GM11168 (cell line): ENCODE data around the gene EXTL1.

Experiments used
- in situ Hi-C: fragments of 300-500 bp; cut with MboI; formaldehyde crosslinking; loops from one replicate; pipeline ENCODE4 v1.12.0; 2022; ENCODE audit warnings: low sequenced_read_pairs; ENCODE audit not compliant: unreplicated experiment

Gene EXTL1

DNA sequence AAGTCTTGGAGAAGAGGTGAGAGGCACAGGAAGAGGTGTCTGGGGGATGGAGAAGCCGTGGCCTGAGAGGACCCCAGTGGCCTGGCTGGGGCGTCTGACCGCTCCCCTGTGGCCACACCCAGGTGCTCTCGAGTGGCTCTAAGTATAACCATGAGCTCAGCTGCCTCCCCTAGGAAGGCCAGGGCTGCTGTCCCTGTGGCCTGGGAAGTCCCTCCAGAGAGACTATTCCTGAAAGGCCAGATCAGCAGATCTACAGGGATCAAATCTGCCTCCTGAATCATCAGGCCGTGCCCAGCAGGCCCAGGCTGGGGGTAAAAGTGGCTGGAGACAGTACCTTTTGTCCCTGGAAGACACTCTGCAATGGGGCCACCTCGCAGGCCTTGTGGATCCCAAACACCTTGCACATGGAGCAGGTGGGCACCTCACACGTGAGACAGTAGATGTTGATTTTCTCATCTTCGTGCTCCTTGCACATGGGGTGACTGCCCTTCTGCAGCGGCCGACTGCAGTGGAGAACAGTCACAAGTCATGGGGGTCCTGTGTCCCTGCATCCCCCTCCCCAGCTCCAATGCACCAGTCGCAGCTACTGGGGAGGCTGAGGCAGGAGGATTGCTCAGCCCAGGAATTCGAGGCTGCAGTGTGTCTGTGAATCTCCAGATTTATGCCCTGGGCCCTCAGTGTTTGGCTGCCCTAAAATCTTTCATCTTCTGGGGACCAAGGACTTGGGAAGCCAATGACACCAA lies 39.4 kb downstream of the EXTL1 start:
- in situ Hi-C loops, result no loop called here

DNA sequence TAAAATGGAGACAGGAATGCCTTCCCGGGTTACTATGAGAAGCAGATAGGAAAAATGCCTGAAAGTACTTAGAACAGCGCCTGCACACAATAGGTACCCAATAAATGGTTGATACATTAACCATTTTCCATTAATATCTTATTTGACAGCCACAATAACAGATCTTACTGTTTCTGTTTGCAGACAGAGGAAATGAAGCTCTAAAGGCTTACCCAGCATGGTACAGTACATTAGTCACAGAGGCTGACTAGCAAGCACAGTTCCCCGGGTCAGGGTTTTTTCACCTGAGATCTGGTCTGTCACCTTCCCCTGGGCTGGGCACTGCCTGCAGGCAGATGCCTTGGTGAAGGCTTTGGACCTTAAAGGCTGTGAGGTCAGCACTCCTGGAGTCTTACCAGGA lies 43.0 kb downstream of the EXTL1 start:
- in situ Hi-C loops, result no loop called here

DNA sequence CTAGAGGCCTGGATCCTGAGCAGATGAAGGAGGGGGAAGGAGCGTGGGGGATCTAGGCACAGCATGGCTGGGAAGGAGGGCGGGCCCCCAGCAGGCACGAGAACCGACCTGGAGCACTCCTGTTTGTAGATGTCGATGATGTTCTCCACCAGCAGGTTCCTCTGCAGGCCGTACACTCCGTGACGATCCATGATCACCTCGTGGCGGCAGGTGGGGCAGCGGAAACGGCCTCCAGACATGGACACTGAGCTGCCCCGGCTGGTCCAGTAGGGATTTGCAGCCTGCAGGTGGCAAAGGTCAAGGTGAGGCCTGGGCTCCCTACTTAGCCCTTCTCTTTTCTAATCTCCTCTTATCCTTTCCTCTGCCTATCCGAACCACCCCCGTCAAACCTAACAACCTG lies 44.6 kb downstream of the EXTL1 start:
- in situ Hi-C loops, result no loop called here

DNA sequence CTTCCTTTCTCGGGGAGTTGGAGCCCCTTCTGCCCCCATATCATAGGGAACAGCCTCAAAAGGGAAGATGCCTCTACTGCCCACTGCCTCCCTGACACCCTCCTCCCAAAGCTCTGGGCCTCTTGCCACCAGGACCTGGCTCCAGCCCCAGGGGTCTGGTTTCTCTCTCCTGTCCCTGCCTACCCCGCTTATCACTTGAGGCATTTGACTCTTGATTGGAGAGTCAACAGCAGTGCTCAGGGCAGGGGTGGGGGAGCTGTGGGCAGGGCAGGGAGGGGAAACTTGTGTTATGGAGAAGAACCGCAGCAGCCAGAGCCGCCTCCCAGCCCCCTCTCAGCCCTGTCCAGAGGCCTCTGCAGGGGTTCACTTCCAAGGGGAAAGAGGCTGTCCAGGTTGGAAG lies 45.3 kb downstream of the EXTL1 start:
- in situ Hi-C loops, result no loop called here

DNA sequence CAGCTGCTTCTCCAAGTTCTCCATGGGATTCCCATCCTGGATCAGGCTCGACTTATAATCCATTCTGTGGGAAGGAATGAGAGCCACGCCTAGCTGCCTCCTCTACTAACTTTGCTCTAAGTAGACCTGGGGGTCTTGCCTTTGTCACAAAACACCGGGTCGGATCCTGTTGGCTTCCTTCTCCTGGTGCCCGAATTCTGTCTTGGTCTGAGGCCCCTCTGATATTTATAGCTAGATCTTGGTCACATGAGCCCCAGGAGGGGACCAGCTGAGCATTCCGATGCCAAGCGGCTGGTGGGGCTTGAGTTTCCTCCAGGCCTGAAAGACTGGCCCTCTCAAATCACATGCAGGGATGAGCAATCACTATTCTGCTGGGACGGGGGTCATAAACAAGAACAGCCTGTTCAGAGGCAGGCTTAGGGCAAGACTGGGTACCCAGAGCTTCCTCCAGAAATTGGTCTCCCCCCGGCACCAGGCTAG lies 45.9 kb downstream of the EXTL1 start, which contains the start of gene TRIM63:
Gene TRIM63 (minus strand): TSS at position 199 of the 480 bp plus-strand sequence. CDS start 136 bp downstream, at position 63.
- in situ Hi-C loops, result no loop called here

DNA sequence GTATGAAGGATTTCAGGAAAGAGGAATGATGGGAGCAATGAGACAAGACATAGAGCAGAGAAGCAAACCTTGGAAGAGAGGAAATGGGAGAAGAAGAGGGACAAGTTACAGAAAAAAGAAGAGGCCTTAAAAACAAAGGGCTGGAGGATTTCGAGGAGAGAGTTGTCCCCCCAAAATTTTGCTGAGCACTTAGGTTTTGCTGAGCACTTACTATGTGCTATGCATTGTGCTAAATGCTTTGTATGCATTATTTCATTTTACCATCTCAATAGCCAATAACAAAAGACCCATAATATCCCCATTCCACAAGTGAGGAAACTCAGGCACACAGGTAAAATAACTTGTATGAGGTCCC lies 48.3 kb downstream of the EXTL1 start:
- in situ Hi-C loops, result no loop called here

DNA sequence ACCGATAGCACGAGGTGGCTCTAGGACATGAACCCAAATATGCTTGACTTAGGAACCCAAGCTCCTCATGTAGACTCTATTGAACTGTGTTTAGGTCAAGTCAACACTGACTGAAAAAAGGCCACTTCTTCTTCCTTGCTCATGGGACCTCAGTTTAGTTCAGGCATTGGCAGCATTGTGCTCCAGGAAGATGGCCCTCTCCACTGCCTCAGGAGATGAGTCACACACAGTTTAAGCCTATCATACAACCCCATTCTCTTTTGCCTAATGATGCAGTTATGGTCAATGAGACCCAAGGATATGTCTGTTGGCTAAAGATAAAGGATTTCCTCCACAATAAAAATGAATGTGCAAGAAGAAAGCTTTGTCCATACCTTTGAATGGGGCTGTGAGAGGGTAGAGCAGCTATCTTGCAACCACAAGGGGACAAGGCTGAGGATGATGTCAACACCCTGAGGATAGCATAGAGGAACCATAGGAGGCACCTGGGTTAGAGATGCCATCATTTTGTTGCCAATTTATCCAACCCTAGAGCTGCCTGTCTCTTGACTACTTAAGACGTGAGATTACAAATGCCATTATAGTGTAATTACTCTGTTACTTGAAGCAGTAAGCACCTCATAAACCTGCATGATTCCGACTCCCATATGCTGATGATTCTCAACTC lies 48.9 kb downstream of the EXTL1 start:
- in situ Hi-C loops, result no loop called here

DNA sequence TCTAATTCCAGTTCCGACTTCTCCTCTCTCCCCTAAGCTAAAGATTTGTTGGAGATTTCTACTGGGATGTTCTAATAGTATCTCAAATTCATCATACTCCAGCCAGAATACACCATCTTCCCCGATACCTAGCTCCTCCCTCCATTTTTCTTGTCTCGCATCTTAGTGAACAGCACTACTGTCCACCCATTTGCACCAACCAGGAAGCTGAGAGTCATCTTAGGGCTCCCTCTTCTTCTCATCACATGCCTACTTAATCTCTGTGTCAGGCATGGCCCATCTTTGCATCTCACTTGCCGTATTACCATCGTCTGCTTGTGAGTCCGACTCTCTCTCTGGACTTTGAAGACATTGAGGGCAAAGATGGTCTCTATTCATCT lies 49.4 kb downstream of the EXTL1 start:
- in situ Hi-C loops, result no loop called here

DNA sequence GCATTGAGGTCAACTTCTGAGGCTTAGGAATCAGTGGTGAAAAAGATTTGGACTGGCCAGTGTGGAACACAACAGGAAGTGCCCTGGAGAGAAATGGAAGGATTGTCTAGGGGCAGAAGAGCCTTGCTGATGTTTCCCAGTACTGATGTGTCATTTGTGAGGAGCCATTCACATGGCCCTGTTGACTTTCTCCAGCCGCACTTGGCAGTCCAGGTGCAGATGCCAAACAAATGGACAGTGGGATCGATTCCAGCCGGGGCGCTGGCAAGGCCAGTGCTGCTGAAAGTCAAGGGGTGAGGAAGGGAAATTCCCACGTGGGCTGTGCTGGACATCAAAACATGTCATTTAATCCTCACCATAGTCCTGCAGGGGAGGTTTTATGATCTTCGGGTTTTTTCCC lies 50.7 kb downstream of the EXTL1 start:
- in situ Hi-C loops, result no loop called here

DNA sequence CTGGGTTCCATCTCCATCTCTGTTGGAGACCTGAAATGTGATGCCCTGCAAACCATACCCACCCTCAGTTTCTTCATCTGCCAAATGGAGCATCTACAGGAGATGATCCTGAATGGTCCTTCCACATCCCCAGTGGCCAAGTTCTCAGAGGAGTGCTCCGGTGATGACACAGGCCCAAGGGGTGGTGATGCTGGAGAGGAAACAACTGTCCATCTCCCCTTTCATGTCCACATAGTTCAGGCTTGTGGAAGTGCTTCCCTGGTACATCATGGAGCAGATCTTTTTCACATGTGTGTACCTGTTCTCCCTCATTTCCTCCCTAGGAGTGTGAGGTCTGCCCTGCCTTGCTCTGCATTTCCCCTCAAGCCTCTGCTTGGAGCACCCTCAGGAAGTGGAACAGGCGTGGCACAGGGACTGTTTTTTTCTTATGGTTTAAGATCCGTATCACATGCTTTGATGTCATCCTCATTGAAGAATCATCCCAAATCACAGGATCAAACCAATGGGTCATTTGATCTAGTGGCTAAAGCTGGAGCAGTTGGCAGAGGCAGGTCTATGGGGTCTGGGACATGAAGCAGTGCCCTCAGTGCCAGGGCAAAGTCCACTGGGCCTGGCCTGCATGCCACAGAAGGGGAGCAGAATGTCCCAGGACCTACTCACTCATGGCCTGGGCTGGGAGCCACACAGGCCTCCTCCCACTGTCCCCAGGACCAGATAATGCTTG lies 54.0 kb downstream of the EXTL1 start:
- in situ Hi-C loops, result loop anchor here (5.0 kb wide), 1 partner anchor 33 kb away; no protein-coding TSS in a partner anchor

DNA sequence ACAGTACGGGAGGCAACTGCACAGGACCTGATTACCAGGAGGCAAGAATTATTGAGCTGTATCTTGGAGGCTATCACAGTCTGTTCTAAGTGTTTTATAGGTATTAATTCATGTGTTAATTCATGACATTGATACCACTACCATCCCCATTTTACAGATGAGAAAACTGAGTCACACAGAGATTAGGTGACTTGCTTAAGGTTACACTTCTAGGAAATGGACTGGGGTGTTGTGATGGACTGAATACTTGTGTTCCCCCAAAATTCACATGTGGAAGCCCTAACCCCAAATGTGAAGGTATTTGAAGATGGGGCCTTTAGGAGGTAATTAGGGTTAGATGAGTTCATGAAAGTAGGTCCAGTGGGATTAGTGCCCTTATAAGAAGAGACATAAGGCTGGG lies 55.9 kb downstream of the EXTL1 start:
- in situ Hi-C loops, result loop anchor here (5.0 kb wide), 1 partner anchor 35 kb away; no protein-coding TSS in a partner anchor

DNA sequence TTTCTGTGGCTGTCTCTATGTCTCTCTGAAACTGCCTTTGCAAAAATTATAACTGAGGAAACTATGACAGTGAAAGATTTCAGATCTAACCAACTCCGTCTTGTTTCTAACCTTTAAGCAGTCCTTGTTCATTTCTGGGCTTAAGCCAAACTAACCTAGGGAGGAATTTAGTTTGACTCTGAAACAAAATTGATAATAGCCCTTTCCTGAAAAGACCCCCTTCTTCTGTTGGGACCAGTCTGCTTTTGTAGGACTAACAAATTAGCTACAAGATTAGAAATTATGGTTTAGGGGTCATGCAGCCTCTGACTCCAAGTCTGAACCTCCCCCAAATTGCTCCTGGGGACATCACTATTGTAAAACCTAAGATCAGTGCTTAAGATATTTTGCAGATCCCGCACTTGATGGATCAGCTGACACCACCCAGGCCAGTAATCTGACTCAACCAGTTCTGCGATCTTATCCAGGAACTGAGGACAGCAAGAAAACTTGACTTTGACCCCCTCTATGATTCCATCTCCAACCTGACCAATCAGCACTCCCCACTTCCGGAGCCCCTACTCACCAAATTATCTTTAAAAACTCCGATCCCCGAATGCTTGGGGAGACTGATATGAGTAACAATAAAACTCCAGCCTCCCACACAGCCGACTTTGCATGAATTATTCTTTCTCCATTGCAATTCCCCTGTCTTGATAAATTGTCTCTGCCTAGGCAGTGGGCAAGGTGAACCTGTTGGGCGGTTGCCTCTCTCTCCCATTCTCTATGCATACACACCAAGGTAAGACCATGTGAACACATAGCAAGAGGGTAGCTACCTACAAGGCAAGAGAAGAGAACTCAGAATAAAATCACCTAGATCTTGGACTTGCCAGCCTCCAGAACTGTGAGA lies 57.0 kb downstream of the EXTL1 start:
- in situ Hi-C loops, result loop anchor here (5.0 kb wide), 1 partner anchor 36 kb away; no protein-coding TSS in a partner anchor

DNA sequence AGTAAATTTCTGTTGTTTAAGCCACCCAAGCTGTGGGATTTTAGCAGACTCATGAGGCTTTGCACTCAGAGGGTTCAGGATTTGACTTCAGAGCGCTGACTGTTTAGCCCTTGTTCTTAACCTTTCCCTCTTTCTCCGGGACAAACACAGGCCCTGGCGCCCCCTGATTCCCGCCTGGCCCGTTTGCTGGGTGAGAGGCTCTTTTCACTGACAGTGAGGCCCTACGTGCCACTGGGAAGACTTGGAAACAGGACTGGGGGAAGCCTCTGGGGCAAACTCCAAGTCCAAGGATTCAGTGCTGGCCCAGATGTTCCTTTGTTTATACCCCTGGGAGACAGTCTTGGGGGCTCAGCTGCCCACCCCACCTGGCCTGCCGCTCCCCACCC lies 57.6 kb downstream of the EXTL1 start:
- in situ Hi-C loops, result loop anchor here (5.0 kb wide), 1 partner anchor 37 kb away; no protein-coding TSS in a partner anchor

DNA sequence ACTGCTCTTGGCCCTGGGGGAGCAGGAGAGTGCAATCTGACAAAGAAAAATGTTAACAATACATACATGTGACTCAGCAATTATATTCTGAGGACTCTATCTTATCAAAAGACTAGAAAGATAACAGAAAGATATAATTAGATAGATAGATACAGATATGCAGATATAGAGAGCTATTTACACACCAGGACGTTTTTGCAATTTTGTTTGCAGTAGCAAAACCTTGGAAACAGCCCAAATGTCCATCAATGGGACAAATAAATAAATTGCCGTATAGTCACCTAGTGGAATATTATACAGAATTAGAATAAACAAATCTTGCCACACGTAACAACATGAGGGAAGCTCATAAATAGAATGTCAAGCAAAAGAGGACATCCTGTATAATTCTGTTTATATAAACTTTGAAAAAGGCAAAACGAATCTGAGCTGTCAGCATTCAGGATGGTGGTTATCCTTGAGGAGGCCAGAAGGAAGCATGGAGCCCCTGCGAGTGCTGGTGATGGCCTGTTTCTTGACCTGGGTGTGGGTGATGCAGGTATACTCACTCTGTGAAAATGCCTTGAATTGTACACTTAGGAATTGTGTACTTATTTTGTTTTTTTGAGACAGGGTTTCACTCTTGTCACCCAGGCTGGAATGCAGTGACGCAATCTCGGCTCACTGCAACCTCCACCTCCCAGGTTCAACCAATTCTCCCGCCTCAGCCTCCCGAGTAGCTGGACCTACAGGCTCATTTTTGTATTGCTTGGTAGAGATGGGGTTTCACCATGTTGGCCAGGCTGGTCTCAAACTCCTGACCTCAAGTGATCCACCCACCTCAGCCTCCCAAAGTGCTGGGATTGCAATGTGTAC lies 58.6 kb downstream of the EXTL1 start:
- in situ Hi-C loops, result loop anchor here (5.0 kb wide), 1 partner anchor 38 kb away; no protein-coding TSS in a partner anchor

DNA sequence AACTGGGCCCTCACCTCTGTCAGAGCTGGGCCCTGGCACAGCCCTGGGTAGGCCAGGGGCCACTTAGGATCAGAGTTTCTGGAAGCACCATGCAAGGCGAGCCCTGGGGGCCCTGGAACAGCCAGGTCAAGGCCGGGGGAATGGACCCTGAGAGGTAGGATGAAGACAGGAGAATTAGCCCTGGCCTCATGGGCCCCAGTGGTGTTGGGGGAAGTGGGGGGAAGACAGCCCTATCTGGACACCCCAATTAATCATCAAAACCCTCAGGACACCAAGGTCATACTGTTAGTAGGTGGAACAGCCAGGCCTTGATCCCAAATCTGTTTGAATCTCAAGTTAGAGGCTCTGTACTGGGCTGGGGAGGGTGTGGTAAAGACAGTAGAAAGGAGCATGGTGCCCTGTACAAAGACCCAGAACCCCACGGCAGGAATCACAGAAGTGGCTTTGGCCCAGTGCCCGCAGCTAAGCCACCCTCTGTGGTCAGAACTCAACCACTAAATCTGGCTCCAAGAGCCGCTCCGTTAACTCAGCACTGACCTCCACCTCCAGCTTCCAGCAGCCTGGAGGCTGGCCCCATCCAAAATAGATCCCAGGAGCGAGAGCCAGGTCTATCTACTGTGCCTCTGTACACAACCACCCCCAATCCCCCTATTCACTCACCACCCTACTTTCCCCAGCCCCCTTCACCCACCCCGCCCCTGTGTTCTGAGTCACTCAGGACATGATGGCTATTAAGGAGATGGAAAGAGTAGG lies 59.9 kb downstream of the EXTL1 start:
- in situ Hi-C loops, result no loop called here

DNA sequence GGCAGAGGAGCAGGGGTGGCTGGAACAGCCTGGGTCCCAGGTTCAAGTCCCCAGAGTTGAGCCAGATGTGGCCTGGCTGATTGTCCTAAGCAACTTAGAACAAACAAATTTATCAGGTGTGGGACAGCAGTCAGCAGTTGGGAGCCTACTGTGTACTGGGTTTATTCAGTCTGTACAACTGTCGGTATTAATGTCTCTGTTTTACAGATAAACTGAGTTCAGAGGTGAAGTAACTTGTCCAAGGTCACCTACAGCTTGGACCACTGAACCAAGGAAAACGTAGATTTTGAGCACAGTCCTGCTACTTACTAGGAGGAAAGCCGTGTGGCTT lies 60.4 kb downstream of the EXTL1 start:
- in situ Hi-C loops, result no loop called here

DNA sequence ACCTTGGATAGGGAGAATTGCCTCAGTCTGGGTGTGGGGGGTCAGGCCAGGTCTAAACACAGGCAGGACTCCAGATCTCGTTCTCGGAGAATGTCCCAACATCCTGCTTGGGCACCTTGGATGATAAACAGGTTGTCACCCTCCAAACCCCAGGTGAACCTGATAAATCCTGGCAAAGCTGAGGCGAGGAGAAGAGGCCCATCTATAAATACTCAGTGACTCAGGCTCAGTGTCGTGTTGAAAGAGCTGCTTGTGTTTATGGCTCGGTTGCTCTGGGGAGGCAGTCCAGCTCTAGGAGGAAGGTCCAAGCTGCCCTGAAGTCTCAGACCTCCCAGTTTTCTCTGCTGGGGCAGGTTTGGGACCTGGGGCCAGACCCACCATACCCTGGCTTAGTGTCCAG lies 61.6 kb downstream of the EXTL1 start:
- in situ Hi-C loops, result no loop called here

DNA sequence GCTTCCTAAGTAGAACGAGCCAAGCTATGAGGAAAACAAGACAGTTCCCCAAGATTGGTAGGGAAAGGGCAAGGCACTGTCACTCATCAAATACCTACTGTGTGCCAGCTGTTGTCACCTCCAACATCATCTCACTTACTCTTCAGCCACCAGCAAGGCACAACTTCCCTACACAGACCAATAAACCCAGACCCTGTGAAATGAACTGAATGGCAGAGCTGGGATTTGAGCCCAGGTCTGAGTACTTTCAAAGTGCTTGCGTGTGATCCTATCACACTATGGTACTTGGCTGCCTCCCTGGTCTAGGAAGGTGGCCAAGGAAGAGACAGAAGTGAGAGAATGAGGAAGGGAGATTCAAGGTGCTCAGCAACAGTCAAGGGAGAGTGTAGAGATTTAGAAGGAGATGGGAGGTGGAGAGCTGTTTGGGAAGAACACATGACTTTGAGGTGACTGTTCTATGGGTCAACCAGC lies 62.6 kb downstream of the EXTL1 start:
- in situ Hi-C loops, result no loop called here
